GM12865 (cell line): ENCODE measurements around the gene PIK3IP1.

Experiments used
- DNase-seq: peaks from one replicate; pipeline ENCODE4 v3.0.0; 2010; ENCODE audit warnings: low read depth
- H3K4me3 ChIP-seq: 2 replicates; pipeline ENCODE4 v1.5.1; 2011; ENCODE audit warnings: mild to moderate bottlenecking, low read depth, low read length, control low read depth
- CTCF ChIP-seq: IDR thresholded peaks from 2 replicates; pipeline ENCODE4 v1.5.1; 2011; ENCODE audit warnings: low read length, control low read depth, low read depth, inconsistent platforms; ENCODE audit not compliant: insufficient read depth; ENCODE audit errors: missing control alignments

The PIK3IP1 gene

DNA sequence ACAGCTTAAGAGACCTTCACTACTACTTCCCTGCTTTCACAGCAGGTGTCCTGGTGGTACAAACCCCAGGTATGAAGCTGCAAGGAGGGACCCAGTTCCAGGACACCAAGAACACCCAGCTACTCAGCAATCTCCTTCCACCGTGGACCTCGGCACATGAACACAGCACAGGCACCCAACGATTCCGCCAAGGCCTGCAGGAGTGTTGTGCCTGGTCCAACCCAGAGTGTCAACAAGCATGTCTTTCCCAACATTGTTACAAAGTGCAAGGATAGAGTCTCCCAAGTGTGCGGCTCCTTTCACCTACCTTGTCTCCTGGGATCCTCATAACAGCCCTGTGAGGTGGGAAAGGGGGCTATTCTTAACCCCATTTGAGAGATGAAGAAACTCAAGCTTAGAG lies 42.0 kb upstream of the PIK3IP1 start:
- no peak for TF ChIP-seq CTCF
- H3K4me3 ChIP-seq, result no peak overlapping the region
- no peak for DNase-seq

DNA sequence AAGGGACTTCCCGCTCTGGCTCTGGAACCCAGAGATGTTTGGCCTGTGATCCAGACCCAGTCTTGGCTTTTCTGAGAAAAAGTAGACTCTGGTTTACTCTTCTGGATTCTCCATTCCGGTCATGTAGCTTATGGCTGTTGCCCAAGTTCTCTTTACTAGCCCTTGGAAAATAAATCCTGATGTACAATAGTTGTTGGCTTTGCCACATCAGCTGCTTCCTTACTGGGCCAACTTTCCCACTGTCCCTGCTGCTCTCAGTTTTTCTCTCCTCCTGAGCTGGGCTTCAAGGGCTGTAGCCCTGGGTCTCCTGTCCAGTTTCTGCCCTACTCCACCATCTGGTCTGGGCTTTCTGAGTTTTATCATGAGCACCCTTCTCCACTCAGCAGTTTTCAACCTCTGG lies 41.4 kb upstream of the PIK3IP1 start:
- no peak for DNase-seq
- H3K4me3 ChIP-seq, result no peak overlapping the region
- TF ChIP-seq CTCF, result no peak

DNA sequence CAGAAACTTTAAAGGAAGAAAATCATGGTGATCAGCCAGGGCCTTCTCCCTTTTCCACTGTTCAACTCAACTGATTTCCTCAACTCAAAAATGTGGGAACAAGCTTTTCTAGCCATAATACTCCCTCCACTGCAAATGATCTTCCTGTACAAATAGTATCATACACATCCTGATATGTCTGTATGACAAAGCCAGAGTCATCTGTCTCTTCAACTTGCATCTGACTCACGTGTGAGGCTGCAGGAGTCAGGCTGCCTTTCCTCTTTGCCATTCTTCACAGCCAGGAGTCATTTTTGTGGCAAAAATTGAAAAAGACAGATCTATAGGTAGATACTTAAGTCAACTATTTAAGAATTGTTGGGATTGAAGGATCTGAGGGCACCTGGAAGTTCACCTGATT lies 40.6 kb upstream of the PIK3IP1 start:
- no peak for TF ChIP-seq CTCF
- DNase-seq, result no peak
- no peak overlapping the region for H3K4me3 ChIP-seq

GRCh38 chr22:31332010-31332409 lies 39.7 kb upstream of the PIK3IP1 start:
- H3K4me3 ChIP-seq, result no peak overlapping the region
- DNase-seq, result no peak
- no peak for TF ChIP-seq CTCF

DNA sequence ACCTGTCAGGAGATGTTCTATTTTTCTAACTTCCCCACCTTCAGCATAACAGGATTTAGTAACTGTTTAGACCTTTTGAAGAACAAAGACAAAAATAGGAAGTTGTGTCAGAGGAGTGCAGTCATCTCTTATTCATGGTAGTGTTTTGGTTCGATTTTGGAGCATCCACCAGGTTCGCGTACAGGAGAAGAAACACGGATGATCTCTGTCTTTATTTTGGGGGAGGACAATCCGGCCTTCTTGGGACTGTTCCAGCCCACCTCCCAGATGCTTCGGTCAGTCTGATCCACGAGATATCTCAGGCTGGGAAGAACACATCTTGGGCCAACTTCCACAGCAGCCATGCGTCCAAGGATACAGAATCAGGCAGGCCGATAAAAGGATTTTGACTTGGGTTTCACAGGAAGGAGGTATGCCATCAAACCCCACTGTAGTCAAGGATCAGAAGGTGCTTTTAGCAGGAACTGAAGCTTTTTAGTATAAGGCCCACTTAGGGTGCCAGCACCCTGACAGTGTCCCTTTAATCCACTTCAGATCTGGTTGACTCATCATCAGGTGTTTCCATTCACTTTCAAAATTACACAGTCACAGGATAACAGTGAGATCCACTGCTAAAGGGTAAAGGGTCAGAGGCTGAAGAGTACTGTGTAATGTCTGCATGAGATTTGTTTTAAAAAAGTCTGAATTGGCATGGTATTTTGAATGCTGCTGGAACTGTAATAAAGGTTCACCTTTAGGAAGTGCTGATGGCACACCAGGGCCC lies 37.3 kb upstream of the PIK3IP1 start:
- H3K4me3 ChIP-seq, result no peak overlapping the region
- no peak for TF ChIP-seq CTCF
- DNase-seq, result no peak

DNA sequence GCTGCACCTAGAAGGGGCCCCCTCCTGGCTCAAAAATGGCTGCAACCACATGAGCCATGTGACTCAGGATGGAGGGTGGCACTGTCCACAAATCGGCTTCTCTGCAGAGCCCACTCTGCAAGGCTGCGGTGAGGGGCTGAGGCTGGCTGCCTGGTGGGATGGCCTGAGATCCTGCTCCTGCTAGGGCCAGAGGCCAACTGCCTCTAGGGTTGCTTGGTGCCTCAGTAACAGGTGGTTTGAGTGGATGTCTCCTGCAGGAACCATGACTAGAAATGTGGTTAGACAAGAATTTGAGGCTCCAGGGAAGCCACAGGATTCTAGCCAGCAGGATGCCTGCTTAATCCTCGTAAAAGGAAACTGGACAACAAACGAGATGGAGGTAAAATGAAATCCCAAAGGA lies 36.7 kb upstream of the PIK3IP1 start:
- no peak for TF ChIP-seq CTCF
- no peak overlapping the region for H3K4me3 ChIP-seq
- no peak for DNase-seq

- TF ChIP-seq CTCF, result no peak
- no peak overlapping the region for H3K4me3 ChIP-seq
Observed at GRCh38 chr22:31328544-31328960, 36.3 kb upstream of the PIK3IP1 start.

More at GRCh38 chr22:31328544-31328960, 36.3 kb upstream of the PIK3IP1 start:
- DNase-seq, result no peak
